DOHH2 (cell line): Measurements from ENCODE around the gene SLC29A3.

Source experiments
- H3F3A ChIP-seq: fragments of 200-600 bp; sonication (generic), shearing (Covaris generic); 2 replicates; pipeline ENCODE4 v1.6.0; 2016; ENCODE audit warnings: antibody characterized with exemption, mild to moderate bottlenecking; ENCODE audit not compliant: control insufficient read depth, insufficient read depth
- H3K27ac ChIP-seq: fragments of 200-600 bp; sonication (generic); 2 replicates; pipeline ENCODE4 v1.5.1; 2014; ENCODE audit warnings: low read depth, mild to moderate bottlenecking, low read length, moderate library complexity
- H3K27me3 ChIP-seq: fragments of 200-600 bp; sonication (generic); 2 replicates; pipeline ENCODE4 v1.6.1; 2014; ENCODE audit warnings: mild to moderate bottlenecking, low read length, mixed read lengths; ENCODE audit not compliant: control insufficient read depth
- H3K36me3 ChIP-seq: fragments of 200-600 bp; sonication (generic); 2 replicates; pipeline ENCODE4 v1.6.1; 2014; ENCODE audit warnings: mild to moderate bottlenecking, low read length, moderate library complexity, mixed read lengths; ENCODE audit not compliant: control insufficient read depth
- H3K4me1 ChIP-seq: fragments of 200-600 bp; sonication (generic); 2 replicates; pipeline ENCODE4 v1.6.1; 2014; ENCODE audit warnings: mild to moderate bottlenecking, low read length, mixed read lengths; ENCODE audit not compliant: control insufficient read depth
- H3K4me2 ChIP-seq: fragments of 200-600 bp; sonication (generic); 2 replicates; pipeline ENCODE4 v1.6.0; 2014; ENCODE audit warnings: mild to moderate bottlenecking, low read length, moderate library complexity
- H3K4me3 ChIP-seq: fragments of 200-600 bp; sonication (generic); 2 replicates; pipeline ENCODE4 v1.5.1; 2014; ENCODE audit warnings: mild to moderate bottlenecking, low read length, mixed read lengths
- H3K79me2 ChIP-seq: fragments of 200-600 bp; sonication (generic); 2 replicates; pipeline ENCODE4 v1.6.1; 2014; ENCODE audit warnings: mild to moderate bottlenecking, low read length, mixed read lengths; ENCODE audit not compliant: control insufficient read depth
- H3K9me2 ChIP-seq: fragments of 200-600 bp; sonication (generic); replicated peaks from 2 replicates; pipeline ENCODE4 v1.6.1; 2014; ENCODE audit warnings: mild to moderate bottlenecking, low read length, mixed read lengths; ENCODE audit not compliant: control insufficient read depth
- H3K9me3 ChIP-seq: fragments of 200-600 bp; sonication (generic); 2 replicates; pipeline ENCODE4 v1.6.1; 2014; ENCODE audit warnings: antibody characterized with exemption, low read length, mixed read lengths; ENCODE audit not compliant: control insufficient read depth, insufficient read depth
- H4K20me1 ChIP-seq: fragments of 200-600 bp; sonication (generic); 2 replicates; pipeline ENCODE4 v1.6.0; 2014; ENCODE audit warnings: low read depth, mild to moderate bottlenecking, antibody characterized with exemption, low read length, moderate library complexity; ENCODE audit not compliant: control insufficient read depth, insufficient read depth
- CTCF ChIP-seq: fragments of 200-600 bp; sonication (generic); IDR thresholded peaks from one replicate; pipeline ENCODE4 v1.5.1; 2014; ENCODE audit warnings: antibody characterized with exemption, mild to moderate bottlenecking, low read depth, low read length; ENCODE audit not compliant: poor library complexity, severe bottlenecking
- EZH2phosphoT487 ChIP-seq: fragments of 200-600 bp; sonication (generic); IDR thresholded peaks from 2 replicates; pipeline ENCODE4 v1.6.1; 2017; ENCODE audit warnings: borderline replicate concordance, mild to moderate bottlenecking, antibody characterized with exemption, low read length, moderate library complexity, mixed read lengths

Gene SLC29A3

GRCh38 chr10:71303569-71303907, 15.5 kb upstream of the SLC29A3 start:
- H3K4me2 ChIP-seq, result no peak overlapping the region
- no peaks in the 10 kb centered on the region for H3K9me2 ChIP-seq

DNA sequence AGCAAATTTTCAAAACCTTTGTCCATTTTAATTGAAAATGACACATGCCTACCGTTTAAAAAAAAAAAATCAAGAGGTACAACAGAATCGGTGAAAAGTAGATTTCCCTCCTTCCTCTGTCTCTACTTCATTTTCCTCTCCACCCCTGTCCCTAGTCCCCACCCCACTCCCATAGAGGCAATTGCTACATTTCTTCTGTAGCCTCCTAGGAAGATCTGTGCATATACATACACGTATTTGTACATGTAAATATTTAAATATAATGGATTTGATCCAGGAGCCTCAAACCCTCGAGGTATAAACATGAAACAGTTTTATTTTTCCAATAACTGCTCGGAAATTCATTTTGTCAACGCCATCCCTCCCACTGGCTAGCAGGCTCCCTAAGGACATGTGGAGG, 14.1 kb upstream of the SLC29A3 start:
- Histone ChIP-seq H3K27ac (no peak overlapping the region), H3K4me2 (no peak overlapping the region), H3K9me3 (no peaks in the 10 kb centered on the region), H3K36me3 (no peaks in the 10 kb centered on the region), H3K4me3 (no peak overlapping the region), H3K27me3 (peaks cover 6% of the 10 kb centered on the region; the same call in 1 of the 2 replicates), H3F3A (no peaks in the 10 kb centered on the region), H3K9me2 (no peaks in the 10 kb centered on the region), H3K4me1 (no peaks in the 10 kb centered on the region), H4K20me1 (no peaks in the 10 kb centered on the region), H3K79me2 (no peaks in the 10 kb centered on the region)
- TF ChIP-seq EZH2phosphoT487, result no peak
- TF ChIP-seq CTCF, result no peak

More at GRCh38 chr10:71303569-71303907, 15.5 kb upstream of the SLC29A3 start:
- peaks cover 11% of the 10 kb centered on the region; the same call in 1 of the 2 replicates for H3K27me3 ChIP-seq
- H3K4me3 ChIP-seq, result no peak overlapping the region
- H3K9me3 ChIP-seq, result no peaks in the 10 kb centered on the region
- no peaks in the 10 kb centered on the region for H3K36me3 ChIP-seq
- H4K20me1 ChIP-seq, result no peaks in the 10 kb centered on the region
- TF ChIP-seq EZH2phosphoT487 (no peak), CTCF (no peak)
- H3F3A ChIP-seq, result no peaks in the 10 kb centered on the region
- no peaks in the 10 kb centered on the region for H3K79me2 ChIP-seq
- no peaks in the 10 kb centered on the region for H3K4me1 ChIP-seq
- no peak overlapping the region for H3K27ac ChIP-seq

GRCh38 chr10:71306979-71307378, 12.1 kb upstream of the SLC29A3 start:
- TF ChIP-seq CTCF, result no peak
- no peak for TF ChIP-seq EZH2phosphoT487
- Histone ChIP-seq H3K4me1 (no peaks in the 10 kb centered on the region), H4K20me1 (no peaks in the 10 kb centered on the region), H3K36me3 (no peaks in the 10 kb centered on the region), H3K4me2 (no peak overlapping the region), H3K9me3 (no peaks in the 10 kb centered on the region), H3K27ac (no peak overlapping the region), H3F3A (no peaks in the 10 kb centered on the region), H3K4me3 (no peak overlapping the region), H3K9me2 (no peaks in the 10 kb centered on the region), H3K27me3 (no peaks in the 10 kb centered on the region), H3K79me2 (no peaks in the 10 kb centered on the region)

DNA sequence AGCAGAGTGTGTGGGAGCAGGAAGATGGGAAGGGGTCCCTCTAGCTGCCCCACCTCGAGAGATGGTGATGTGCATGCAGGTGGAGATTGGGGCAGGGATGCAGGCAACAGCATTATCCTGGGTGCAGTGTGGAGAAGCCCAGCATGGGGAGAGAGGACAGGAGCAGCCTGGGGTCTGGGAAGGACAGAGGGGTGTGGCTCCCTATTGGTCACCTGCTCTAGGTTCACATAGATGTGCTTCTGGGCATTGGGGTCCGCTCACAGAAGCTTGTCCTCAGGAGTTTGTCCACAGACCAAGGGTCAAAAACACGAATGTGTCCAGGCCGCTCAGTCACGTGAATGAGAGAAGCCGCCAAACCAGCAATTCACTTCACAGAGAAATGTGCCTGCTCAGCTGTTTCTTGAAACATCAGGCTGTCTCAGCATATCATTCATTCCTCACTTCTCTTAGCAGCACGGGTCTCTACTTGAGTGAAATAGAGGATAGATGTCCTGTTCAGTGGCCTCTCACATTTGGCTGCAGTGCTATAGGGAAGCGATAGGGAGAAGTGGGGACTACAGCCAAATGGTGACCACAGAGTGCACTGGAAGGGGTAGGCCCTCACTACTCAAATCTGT, 11.5 kb upstream of the SLC29A3 start:
- Histone ChIP-seq H3K27ac (no peak overlapping the region), H3K4me2 (no peak overlapping the region), H3K4me3 (no peak overlapping the region), H3K9me3 (no peaks in the 10 kb centered on the region), H3K4me1 (no peaks in the 10 kb centered on the region), H3F3A (no peaks in the 10 kb centered on the region), H3K36me3 (no peaks in the 10 kb centered on the region), H3K9me2 (no peaks in the 10 kb centered on the region), H3K79me2 (no peaks in the 10 kb centered on the region), H3K27me3 (no peaks in the 10 kb centered on the region), H4K20me1 (no peaks in the 10 kb centered on the region)
- no peak for TF ChIP-seq CTCF
- TF ChIP-seq EZH2phosphoT487, result no peak
